ENCODE measurements around the gene YY1AP1. TPM values are rescaled to one million over a fixed set of nuclear protein-coding genes. Genes with fewer than 3 reads are reported as not detected.
"Not testable (repeated sequence)": the region's sequence is repeated elsewhere in the genome, so short reads cannot be mapped to it uniquely, and the experiment has no call there.

YY1AP1 gene
- total RNA-seq, 1 experiment from 2014 or later = 40.3 TPM

DNA sequence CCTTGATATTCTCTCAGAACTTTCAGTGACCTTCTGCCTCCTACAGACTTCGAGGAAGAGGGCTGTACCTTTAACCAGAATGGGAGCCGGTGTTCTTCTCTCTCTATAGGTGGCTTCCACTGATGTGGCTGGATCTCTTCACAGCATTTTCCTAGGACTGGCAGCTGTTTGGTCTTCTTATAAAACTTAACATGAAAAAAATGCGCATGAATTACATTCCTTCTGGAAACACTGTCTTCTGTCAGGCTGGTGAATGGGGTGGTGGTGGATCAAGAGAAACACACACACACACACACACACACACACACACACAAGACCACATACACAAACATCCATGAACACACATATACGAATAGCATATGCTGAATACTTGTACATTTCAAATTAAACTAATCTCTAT is 27.3 kb downstream of the YY1AP1 start:
- ATAC-seq; H3K9ac ChIP-seq (ENCODE audit: low read length); BruUV-seq (replicated peaks); H2AFZ ChIP-seq (ENCODE audit: low read depth, low read length, poor library complexity, severe bottlenecking); H3K4me1 ChIP-seq (ENCODE audit: control insufficient read depth in 1 of 2, insufficient read depth in 2 of 2, low read length in 2 of 2); H3K79me2 ChIP-seq (ENCODE audit: insufficient read depth, low read length); H4K20me1 ChIP-seq (ENCODE audit: insufficient read depth); H3K9me3 ChIP-seq (ENCODE audit: control insufficient read depth in 1 of 2, insufficient read depth in 1 of 2, low read depth in 1 of 2, low read length in 2 of 2); CTCF ChIA-PET; H3K4me2 ChIP-seq (ENCODE audit: low read length); H3K27ac ChIP-seq (ENCODE audit: low read depth, low read length); intact Hi-C loops (cut with micrococcal nuclease); POLR2A ChIA-PET; H3K4me3 ChIP-seq (replicated peaks in 1 of 2; ENCODE audit: low read depth in 1 of 2, low read length in 2 of 2); DNase-seq (ENCODE audit: low read depth, low spot score); RAD21 ChIA-PET (ENCODE audit: low non-redundant PET in 1 of 2, low total read pairs in 2 of 2, uncharacterized antibody in 2 of 2, unreplicated experiment in 2 of 2); H3K9me2 ChIP-seq (ENCODE audit: insufficient read depth); H3K27me3 ChIP-seq (ENCODE audit: insufficient read depth, low read length): not testable (repeated sequence)
- H3K36me3 ChIP-seq (ENCODE audit: control insufficient read depth in 1 of 2, insufficient read depth in 2 of 2, low read length in 2 of 2) = peaks cover 26 to 32% of the 10 kb centered on the region in 2 experiments

DNA sequence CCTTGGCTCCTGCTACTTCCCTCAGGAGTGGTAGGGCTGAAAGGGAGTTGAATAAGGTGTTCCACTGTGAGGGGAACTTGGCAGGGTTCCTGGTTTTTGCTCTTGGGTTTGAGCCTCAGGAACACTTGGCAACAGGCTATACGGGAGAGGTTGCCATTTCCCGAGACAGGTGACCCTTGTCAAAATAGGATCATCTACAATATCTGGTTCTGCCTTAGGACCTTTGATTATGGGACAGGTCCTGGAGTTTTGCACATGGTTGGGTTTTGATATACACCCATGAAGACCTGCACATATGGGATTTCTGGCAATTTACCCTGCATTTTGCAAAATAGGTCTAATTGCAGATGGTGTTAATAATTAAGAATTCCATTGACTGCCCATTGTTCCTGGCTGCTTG is 31.1 kb downstream of the YY1AP1 start:
- no peaks in the 10 kb centered on the region for H3K27me3 ChIP-seq (ENCODE audit: insufficient read depth, low read length)
- H3K27ac ChIP-seq (ENCODE audit: low read depth, low read length) = no peak overlapping the region
- no TSS peak for BruUV-seq (replicated peaks)
- H3K9me3 ChIP-seq (ENCODE audit: control insufficient read depth in 1 of 2, insufficient read depth in 1 of 2, low read depth in 1 of 2, low read length in 2 of 2) = no peaks in the 10 kb centered on the region
- CTCF ChIA-PET = no interaction called here
- ATAC-seq (no peak), DNase-seq (ENCODE audit: low read depth, low spot score) (no peak)
- no peaks in the 10 kb centered on the region for H3K9me2 ChIP-seq (ENCODE audit: insufficient read depth)
- intact Hi-C loops (cut with micrococcal nuclease) = no loop called here
- H3K4me1 ChIP-seq (ENCODE audit: control insufficient read depth in 1 of 2, insufficient read depth in 2 of 2, low read length in 2 of 2) = peaks cover 3 to 6% of the 10 kb centered on the region in 2 experiments
- POLR2A ChIA-PET = no interaction called here
- peak; percentile 44 for TF ChIP-seq POLR2AphosphoS5 (IDR thresholded peaks at IDR 0.05; ENCODE audit: low read depth, low read length)
- TF ChIP-seq, protein P1, sequence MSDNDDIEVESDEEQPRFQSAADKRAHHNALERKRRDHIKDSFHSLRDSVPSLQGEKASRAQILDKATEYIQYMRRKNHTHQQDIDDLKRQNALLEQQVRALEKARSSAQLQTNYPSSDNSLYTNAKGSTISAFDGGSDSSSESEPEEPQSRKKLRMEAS (IDR thresholded peaks at IDR 0.05) = no peak
- no peaks in the 10 kb centered on the region for H3K79me2 ChIP-seq (ENCODE audit: insufficient read depth, low read length)
- RAD21 ChIA-PET (ENCODE audit: low non-redundant PET in 1 of 2, low total read pairs in 2 of 2, uncharacterized antibody in 2 of 2, unreplicated experiment in 2 of 2) = no interaction called here
- H3K9ac ChIP-seq (ENCODE audit: low read length) = no peak overlapping the region
- no peak overlapping the region for H2AFZ ChIP-seq (ENCODE audit: low read depth, low read length, poor library complexity, severe bottlenecking)
- H4K20me1 ChIP-seq (ENCODE audit: insufficient read depth) = no peaks in the 10 kb centered on the region
- peaks cover 19 to 20% of the 10 kb centered on the region in 2 experiments for H3K36me3 ChIP-seq (ENCODE audit: control insufficient read depth in 1 of 2, insufficient read depth in 2 of 2, low read length in 2 of 2)
- H3K4me2 ChIP-seq (ENCODE audit: low read length) = no peak overlapping the region
- H3K4me3 ChIP-seq (replicated peaks in 1 of 2; ENCODE audit: low read depth in 1 of 2, low read length in 2 of 2) = no peak overlapping the region

DNA sequence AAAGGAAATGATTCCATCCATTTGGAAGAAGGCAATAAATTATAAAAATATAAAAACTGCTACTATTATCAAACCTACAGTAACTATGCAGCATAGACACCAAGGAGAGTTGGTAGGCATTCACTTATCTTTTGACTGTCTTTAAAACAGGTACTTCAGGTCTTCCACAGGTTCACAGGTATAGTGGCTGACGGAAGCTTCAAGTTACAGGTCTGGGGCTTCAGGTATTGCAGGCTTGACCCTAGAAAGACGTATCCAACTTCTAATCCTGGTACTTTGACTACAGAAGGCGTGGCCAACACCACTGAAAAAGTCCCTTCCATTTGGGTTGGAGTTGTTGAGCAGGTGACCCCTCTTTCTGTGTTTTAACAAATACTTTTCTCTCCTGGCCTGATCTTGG is 35.6 kb downstream of the YY1AP1 start:
- intact Hi-C loops (cut with micrococcal nuclease) = no loop called here
- Histone ChIP-seq H3K4me1 (ENCODE audit: control insufficient read depth in 1 of 2, insufficient read depth in 2 of 2, low read length in 2 of 2) (peaks cover 26 to 38% of the 10 kb centered on the region in 2 experiments), H3K36me3 (ENCODE audit: control insufficient read depth in 1 of 2, insufficient read depth in 2 of 2, low read length in 2 of 2) (no peaks in the 10 kb centered on the region), H3K79me2 (ENCODE audit: insufficient read depth, low read length) (no peaks in the 10 kb centered on the region), H3K9me2 (ENCODE audit: insufficient read depth) (no peaks in the 10 kb centered on the region), H3K9me3 (ENCODE audit: control insufficient read depth in 1 of 2, insufficient read depth in 1 of 2, low read depth in 1 of 2, low read length in 2 of 2) (no peaks in the 10 kb centered on the region), H3K27me3 (ENCODE audit: insufficient read depth, low read length) (no peaks in the 10 kb centered on the region), H4K20me1 (ENCODE audit: insufficient read depth) (no peaks in the 10 kb centered on the region), H3K4me2 (ENCODE audit: low read length) (peak overlapping the region; percentile 79; the same call in 1 of the 2 replicates), H3K27ac (ENCODE audit: low read depth, low read length) (no peak overlapping the region), H2AFZ (ENCODE audit: low read depth, low read length, poor library complexity, severe bottlenecking) (peak overlapping the region; percentile 97), H3K4me3 (replicated peaks in 1 of 2; ENCODE audit: low read depth in 1 of 2, low read length in 2 of 2) (no peak overlapping the region), H3K9ac (ENCODE audit: low read length) (no peak overlapping the region)
- no TSS peak for BruUV-seq (replicated peaks)
- ChIA-PET POLR2A (no interaction called here), RAD21 (ENCODE audit: low non-redundant PET in 1 of 2, low total read pairs in 2 of 2, uncharacterized antibody in 2 of 2, unreplicated experiment in 2 of 2) (no interaction called here), CTCF (no interaction called here)
- DNase-seq (ENCODE audit: low read depth, low spot score) (no peak), ATAC-seq (no peak)
- TF ChIP-seq, protein P2, sequence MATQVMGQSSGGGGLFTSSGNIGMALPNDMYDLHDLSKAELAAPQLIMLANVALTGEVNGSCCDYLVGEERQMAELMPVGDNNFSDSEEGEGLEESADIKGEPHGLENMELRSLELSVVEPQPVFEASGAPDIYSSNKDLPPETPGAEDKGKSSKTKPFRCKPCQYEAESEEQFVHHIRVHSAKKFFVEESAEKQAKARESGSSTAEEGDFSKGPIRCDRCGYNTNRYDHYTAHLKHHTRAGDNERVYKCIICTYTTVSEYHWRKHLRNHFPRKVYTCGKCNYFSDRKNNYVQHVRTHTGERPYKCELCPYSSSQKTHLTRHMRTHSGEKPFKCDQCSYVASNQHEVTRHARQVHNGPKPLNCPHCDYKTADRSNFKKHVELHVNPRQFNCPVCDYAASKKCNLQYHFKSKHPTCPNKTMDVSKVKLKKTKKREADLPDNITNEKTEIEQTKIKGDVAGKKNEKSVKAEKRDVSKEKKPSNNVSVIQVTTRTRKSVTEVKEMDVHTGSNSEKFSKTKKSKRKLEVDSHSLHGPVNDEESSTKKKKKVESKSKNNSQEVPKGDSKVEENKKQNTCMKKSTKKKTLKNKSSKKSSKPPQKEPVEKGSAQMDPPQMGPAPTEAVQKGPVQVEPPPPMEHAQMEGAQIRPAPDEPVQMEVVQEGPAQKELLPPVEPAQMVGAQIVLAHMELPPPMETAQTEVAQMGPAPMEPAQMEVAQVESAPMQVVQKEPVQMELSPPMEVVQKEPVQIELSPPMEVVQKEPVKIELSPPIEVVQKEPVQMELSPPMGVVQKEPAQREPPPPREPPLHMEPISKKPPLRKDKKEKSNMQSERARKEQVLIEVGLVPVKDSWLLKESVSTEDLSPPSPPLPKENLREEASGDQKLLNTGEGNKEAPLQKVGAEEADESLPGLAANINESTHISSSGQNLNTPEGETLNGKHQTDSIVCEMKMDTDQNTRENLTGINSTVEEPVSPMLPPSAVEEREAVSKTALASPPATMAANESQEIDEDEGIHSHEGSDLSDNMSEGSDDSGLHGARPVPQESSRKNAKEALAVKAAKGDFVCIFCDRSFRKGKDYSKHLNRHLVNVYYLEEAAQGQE (IDR thresholded peaks at IDR 0.05; ENCODE audit: low read depth) = no peak
- TF ChIP-seq, protein P3, sequence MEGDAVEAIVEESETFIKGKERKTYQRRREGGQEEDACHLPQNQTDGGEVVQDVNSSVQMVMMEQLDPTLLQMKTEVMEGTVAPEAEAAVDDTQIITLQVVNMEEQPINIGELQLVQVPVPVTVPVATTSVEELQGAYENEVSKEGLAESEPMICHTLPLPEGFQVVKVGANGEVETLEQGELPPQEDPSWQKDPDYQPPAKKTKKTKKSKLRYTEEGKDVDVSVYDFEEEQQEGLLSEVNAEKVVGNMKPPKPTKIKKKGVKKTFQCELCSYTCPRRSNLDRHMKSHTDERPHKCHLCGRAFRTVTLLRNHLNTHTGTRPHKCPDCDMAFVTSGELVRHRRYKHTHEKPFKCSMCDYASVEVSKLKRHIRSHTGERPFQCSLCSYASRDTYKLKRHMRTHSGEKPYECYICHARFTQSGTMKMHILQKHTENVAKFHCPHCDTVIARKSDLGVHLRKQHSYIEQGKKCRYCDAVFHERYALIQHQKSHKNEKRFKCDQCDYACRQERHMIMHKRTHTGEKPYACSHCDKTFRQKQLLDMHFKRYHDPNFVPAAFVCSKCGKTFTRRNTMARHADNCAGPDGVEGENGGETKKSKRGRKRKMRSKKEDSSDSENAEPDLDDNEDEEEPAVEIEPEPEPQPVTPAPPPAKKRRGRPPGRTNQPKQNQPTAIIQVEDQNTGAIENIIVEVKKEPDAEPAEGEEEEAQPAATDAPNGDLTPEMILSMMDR (IDR thresholded peaks at IDR 0.05 in 2 of 3, conservative IDR thresholded peaks at IDR 0.05 in 1 of 3; ENCODE audit: borderline replicate concordance in 1 of 3, insufficient read depth in 1 of 3, low read depth in 2 of 3, low read length in 2 of 3) = no peak
- TF ChIP-seq SP1 (IDR thresholded peaks at IDR 0.05; ENCODE audit: low read depth) (no peak), POLR2AphosphoS5 (IDR thresholded peaks at IDR 0.05; ENCODE audit: low read depth, low read length) (no peak), CEBPB (IDR thresholded peaks at IDR 0.05; ENCODE audit: low read depth) (no peak), JUND (IDR thresholded peaks at IDR 0.05) (no peak), ZFX (IDR thresholded peaks at IDR 0.05) (no peak), EGR1 (IDR thresholded peaks at IDR 0.05; ENCODE audit: low read depth) (no peak)
